ENCODE results near the gene SELENOP. TPM values are rescaled to one million over a fixed set of nuclear protein-coding genes. Genes with fewer than 3 reads are reported as not detected.
"Not testable (repeated sequence)": the region's sequence is repeated elsewhere in the genome, so short reads cannot be mapped to it uniquely, and the experiment has no call there.

Gene SELENOP
- total RNA-seq, 1 donor: 31.1 TPM

DNA sequence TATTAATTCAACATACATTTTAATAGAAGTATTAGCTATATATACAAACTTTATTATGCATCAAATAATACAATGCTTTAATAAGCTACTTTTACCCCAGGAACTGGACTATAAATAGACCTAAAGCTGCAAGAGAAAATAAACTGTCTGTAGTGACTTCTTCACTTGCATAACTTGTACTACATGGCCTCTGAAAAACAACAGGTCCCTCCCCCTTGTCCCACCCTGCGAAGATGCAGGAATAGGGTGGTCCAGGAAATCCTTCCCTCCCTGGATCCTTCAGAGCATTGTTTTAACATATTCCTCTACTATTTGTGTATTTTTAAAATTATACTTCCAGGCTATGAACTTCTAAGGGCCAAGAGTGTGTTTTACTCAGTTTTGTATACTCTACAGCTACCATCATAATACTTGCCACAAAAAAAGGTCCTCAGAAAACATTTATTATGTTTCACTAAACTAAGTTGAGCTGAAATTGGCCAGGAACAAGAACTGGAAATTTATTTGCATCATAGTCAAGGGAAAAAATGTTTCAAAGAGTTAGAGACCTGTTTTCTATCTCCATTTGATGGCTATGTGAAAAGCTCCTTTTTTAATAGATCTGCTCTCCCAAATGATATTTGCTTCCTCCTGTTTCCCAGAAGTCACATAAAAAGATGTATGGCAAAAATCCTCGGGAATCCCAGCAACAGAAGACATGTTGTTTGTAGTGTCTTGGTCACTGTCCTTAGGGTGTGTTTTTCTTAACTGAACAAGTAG, 15.2 kb upstream of the SELENOP start:
- no peak for DNase-seq (ENCODE audit: low read depth)
- H3K4me3 ChIP-seq (ENCODE audit: low read depth, low read length): no peak overlapping the region
- TF ChIP-seq, protein P1, sequence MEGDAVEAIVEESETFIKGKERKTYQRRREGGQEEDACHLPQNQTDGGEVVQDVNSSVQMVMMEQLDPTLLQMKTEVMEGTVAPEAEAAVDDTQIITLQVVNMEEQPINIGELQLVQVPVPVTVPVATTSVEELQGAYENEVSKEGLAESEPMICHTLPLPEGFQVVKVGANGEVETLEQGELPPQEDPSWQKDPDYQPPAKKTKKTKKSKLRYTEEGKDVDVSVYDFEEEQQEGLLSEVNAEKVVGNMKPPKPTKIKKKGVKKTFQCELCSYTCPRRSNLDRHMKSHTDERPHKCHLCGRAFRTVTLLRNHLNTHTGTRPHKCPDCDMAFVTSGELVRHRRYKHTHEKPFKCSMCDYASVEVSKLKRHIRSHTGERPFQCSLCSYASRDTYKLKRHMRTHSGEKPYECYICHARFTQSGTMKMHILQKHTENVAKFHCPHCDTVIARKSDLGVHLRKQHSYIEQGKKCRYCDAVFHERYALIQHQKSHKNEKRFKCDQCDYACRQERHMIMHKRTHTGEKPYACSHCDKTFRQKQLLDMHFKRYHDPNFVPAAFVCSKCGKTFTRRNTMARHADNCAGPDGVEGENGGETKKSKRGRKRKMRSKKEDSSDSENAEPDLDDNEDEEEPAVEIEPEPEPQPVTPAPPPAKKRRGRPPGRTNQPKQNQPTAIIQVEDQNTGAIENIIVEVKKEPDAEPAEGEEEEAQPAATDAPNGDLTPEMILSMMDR (IDR thresholded peaks at IDR 0.05; ENCODE audit: insufficient read depth, low read depth, low read length): no peak

DNA sequence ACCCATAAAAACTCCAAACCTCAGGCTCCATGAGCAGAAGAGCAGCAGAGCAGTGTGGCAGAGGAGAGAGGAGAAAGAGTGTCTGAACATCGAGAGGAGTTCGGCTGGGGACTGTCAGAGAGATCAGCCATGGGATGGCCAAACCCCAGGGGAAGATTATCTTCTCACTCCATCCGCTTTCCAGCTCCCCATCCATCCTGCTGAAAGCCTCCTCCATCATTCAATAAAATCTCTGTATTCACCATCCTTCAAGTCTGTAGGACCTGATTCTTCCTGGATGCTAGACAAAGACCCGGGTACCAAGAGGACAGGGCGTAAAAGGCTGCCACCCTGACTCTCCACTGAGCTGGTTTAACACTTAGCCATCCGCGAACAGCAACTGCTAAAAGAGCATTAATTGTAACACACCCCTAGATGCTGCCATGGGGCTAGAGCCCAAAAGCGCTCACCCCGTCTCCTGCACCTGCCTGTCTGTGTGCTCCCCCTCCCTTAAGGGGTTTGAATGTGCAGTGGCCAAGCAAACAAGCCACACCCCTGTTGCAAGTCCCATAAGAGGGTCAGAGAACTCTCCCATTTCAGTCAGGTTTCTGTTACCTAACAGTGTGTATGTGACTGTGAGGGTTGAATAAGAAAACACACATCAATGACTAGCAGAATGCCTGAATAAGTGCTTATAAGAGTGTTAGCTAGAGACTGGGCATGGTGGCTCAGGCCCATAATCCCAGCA, 13.9 kb upstream of the SELENOP start:
- TF ChIP-seq, protein P1 (IDR thresholded peaks at IDR 0.05; ENCODE audit: insufficient read depth, low read depth, low read length): no peak
- no peak for DNase-seq (ENCODE audit: low read depth)
- H3K4me3 ChIP-seq (ENCODE audit: low read depth, low read length): no peak overlapping the region

DNA sequence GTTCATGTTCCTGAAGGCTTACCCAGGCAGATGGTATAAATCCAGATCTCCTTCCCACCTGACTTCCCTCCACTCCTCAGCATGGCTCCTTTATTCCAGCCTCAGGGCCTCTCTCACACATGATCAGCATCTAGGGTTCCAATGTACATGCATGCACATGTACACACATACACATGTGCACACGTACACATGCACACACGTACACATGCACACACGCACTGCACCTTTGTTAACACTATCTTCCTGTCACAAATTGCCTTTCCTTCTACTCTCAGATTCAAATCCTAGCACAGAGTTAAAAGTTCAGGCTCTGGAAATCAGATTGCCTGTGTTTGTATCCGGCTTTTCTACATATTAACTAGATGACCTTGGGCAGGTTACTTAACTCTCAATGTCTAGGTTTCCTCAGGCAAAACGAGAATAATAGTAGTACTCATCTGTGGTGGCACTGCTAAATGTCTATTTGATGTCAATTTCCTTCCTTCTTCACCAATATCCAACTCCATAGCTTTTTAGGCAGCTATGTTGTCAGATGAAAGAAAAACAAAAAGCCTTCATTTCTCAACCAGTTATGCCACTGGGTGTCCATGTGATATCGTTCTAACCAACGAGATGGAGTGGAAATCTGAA, 12.8 kb upstream of the SELENOP start:
- no peak for DNase-seq (ENCODE audit: low read depth)
- H3K4me3 ChIP-seq (ENCODE audit: low read depth, low read length): no peak overlapping the region
- TF ChIP-seq, protein P1 (IDR thresholded peaks at IDR 0.05; ENCODE audit: insufficient read depth, low read depth, low read length): no peak

DNA sequence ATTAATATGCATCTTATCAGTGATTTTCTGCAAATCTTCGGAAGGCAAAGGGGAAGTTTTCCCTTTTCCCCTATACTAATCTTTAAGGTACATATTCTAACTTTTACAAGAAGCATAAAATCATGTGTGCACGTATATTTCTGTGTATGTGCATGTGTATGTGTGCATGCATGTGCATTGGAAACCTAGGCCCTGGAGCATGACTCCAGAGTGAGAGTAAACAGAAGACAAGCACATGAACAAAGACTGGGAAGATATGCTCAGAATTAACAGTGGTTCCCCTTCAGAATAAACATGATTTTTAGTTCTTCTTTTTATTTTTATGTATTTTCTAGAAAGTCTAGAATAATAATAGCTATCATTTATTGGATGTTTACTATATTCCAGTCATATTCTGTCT, 10.9 kb upstream of the SELENOP start:
- no peak overlapping the region for H3K4me3 ChIP-seq (ENCODE audit: low read depth, low read length)
- DNase-seq (ENCODE audit: low read depth): no peak
- TF ChIP-seq, protein P1 (IDR thresholded peaks at IDR 0.05; ENCODE audit: insufficient read depth, low read depth, low read length): no peak

DNA sequence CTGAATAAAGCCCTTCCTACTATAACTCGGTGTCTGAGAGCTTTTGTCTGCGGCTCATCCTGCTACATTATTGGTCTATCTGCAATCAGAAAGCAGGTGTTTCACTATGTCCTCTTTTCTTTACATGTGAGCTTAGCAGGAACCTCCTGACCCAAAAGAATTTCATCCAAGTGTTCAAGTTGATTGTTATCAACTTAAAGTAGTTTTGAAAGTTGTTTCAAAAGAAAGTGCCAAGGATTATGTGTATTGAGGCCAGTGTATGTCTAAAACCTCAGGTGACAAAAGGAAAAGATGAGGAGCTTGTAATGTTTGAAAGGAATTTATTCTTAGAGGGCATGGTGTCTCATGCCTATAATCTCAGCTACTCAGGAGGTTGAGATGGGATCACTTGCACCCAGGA, 8.1 kb upstream of the SELENOP start:
- TF ChIP-seq, protein P1 (IDR thresholded peaks at IDR 0.05; ENCODE audit: insufficient read depth, low read depth, low read length): no peak
- no peak for DNase-seq (ENCODE audit: low read depth)
- no peak overlapping the region for H3K4me3 ChIP-seq (ENCODE audit: low read depth, low read length)

DNA sequence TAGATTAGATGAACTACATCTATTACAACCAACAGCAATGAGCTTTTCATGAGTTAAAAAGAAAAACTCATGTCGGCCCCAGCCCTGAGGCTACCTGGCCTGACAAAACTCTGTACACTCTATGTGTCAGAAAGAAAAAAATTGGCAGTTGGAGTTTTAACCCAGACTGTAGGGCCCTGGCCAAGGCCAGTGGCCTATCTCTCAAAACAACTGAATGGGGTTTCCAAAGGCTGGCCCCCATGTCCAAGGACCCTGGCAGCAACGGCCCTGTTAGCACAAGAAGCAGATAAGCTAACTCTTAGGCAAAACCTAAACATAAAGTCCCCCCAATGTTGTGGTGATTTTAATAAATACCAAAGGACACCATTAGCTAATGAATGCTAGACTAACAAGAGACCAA, 4.9 kb upstream of the SELENOP start:
- DNase-seq (ENCODE audit: low read depth): not testable (repeated sequence)

DNA sequence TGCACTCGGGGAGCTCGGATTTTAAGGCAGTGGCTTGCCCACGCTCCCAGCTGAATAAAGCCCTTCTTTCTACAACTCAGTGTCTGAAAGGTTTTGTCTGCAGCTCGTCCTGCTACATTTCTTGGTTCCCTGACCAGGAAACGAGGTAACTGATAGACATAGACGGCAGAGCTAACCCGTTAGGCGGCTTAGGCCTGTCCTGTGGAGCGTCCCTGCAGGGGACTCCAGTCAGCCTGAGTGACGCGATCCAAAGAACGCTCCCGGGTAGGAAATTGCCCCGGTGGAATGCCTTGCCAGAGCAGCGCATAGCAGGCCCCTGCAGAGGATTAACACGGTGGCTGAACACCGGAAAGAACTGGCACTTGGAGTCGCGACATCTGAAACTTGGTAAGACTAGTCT, 1.8 kb upstream of the SELENOP start:
- no peak for DNase-seq (ENCODE audit: low read depth)
- TF ChIP-seq, protein P1 (IDR thresholded peaks at IDR 0.05; ENCODE audit: insufficient read depth, low read depth, low read length): no peak
- H3K4me3 ChIP-seq (ENCODE audit: low read depth, low read length): no peak overlapping the region

More for the DNA sequence above, 4.9 kb upstream of the SELENOP start:
- H3K4me3 ChIP-seq (ENCODE audit: low read depth, low read length): not testable (repeated sequence)
